Lower leg skin (tissue), 3 donors: ENCODE data around the gene GSG1L.

Experiments
- CTCF ChIP-seq, 3 donors: fragments of 450-650 bp; IDR thresholded peaks; one replicate each; pipeline ENCODE4 v1.5.1; 2016; ENCODE audit warnings: antibody characterized with exemption in 3 of 3, mild to moderate bottlenecking in 3 of 3, moderate library complexity in 2 of 3
- POLR2A ChIP-seq, 2 donors: fragments of 450-650 bp; IDR thresholded peaks; one replicate each; pipeline ENCODE4 v1.6.1; 2016 to 2017; ENCODE audit warnings: antibody characterized with exemption in 2 of 2, mild to moderate bottlenecking in 1 of 2, moderate library complexity in 1 of 2

DNA sequence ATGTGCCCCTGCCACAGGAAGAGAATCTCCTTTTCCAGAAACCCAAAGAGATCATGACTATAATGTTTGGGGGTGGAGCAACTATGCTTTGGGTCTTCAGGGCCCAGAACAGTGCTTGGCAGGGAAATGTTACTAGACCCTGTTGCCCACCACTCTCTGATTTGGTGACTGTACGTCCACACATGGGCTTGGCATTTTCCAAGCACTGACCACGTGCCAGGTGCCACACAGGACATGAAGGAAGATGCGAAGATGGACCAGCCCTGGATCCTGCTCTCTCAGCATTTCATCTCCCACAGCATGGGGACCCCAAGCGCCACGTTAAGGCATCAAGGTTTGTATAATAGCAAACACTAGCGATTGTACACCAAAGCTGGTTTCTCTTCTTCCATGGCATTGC, 50.1 kb downstream of the GSG1L start:
- TF ChIP-seq CTCF (IDR thresholded peaks at IDR 0.05), result no peak
- TF ChIP-seq POLR2A (IDR thresholded peaks at IDR 0.05), result no peak
